Measurements from ENCODE around the gene CNP.

DNA sequence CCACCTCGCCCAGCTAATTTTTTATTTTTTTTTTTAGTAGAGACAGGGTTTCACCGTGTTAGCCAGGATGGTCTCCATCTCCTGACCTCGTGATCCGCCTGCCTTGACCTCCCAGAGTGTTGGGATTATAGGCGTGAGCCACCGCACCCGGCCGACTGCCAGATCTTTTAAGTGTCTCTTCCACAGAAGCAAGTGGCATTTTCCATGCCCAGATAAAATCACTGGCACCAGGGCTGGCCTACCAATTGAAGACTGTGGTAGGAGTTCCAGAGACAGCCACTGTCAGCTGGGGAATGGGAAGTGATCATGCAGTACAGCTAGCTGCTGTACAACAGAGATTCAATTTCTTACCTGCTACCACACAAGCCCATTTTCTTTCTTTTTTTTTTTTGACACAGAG, 17.9 kb downstream of the CNP start:
- TF ChIP-seq, protein P1, sequence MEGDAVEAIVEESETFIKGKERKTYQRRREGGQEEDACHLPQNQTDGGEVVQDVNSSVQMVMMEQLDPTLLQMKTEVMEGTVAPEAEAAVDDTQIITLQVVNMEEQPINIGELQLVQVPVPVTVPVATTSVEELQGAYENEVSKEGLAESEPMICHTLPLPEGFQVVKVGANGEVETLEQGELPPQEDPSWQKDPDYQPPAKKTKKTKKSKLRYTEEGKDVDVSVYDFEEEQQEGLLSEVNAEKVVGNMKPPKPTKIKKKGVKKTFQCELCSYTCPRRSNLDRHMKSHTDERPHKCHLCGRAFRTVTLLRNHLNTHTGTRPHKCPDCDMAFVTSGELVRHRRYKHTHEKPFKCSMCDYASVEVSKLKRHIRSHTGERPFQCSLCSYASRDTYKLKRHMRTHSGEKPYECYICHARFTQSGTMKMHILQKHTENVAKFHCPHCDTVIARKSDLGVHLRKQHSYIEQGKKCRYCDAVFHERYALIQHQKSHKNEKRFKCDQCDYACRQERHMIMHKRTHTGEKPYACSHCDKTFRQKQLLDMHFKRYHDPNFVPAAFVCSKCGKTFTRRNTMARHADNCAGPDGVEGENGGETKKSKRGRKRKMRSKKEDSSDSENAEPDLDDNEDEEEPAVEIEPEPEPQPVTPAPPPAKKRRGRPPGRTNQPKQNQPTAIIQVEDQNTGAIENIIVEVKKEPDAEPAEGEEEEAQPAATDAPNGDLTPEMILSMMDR (IDR thresholded peaks at IDR 0.05), result no peak
- TF ChIP-seq POLR2A (IDR thresholded peaks at IDR 0.05), result no peak

All from thyroid gland (tissue), 4 donors.